Smooth muscle cell (in vitro differentiated cells): ENCODE measurements around the gene AIDA. TPM values are rescaled to one million over a fixed set of nuclear protein-coding genes. Genes with fewer than 3 reads are reported as not detected.

Source experiments
- DNase-seq: peaks from one replicate; lab custom pipeline; 2025; ENCODE audit not compliant: unreplicated experiment; lab: John Stamatoyannopoulos, UW
- H2AFZ ChIP-seq: fragments of 200-600 bp; sonication (generic); 2 replicates; pipeline ENCODE4 v1.6.0; 2016; ENCODE audit warnings: antibody characterized with exemption, low read depth, mild to moderate bottlenecking
- H3F3A ChIP-seq: fragments of 200-600 bp; sonication (generic); 2 replicates; pipeline ENCODE4 v1.6.0; 2017; ENCODE audit warnings: antibody characterized with exemption, low read depth
- H3K27ac ChIP-seq: fragments of 200-600 bp; sonication (generic); 2 replicates; pipeline ENCODE4 v1.5.1; 2016; ENCODE audit warnings: low read depth, mild to moderate bottlenecking
- H3K27me3 ChIP-seq: fragments of 200-600 bp; sonication (generic); 2 replicates; pipeline ENCODE4 v1.6.1; 2016; ENCODE audit warnings: low read depth, mild to moderate bottlenecking
- H3K36me3 ChIP-seq: fragments of 200-600 bp; sonication (generic); 2 replicates; pipeline ENCODE4 v1.5.1; 2016; ENCODE audit warnings: low read depth
- H3K4me1 ChIP-seq: fragments of 200-600 bp; sonication (generic); 2 replicates; pipeline ENCODE4 v1.5.1; 2016; ENCODE audit warnings: low read depth
- H3K4me2 ChIP-seq: fragments of 200-600 bp; sonication (generic); 2 replicates; pipeline ENCODE4 v1.6.0; 2016; ENCODE audit warnings: mild to moderate bottlenecking
- H3K4me3 ChIP-seq: fragments of 200-600 bp; sonication (generic); 2 replicates; pipeline ENCODE4 v1.5.1; 2016; ENCODE audit warnings: mild to moderate bottlenecking
- H3K79me2 ChIP-seq: fragments of 200-600 bp; sonication (generic); 2 replicates; pipeline ENCODE4 v1.6.0; 2016; ENCODE audit warnings: low read depth, mild to moderate bottlenecking
- H3K9ac ChIP-seq: fragments of 200-600 bp; sonication (generic); 2 replicates; pipeline ENCODE4 v1.6.0; 2016; ENCODE audit warnings: low read depth
- H3K9me3 ChIP-seq: fragments of 200-600 bp; sonication (generic); replicated peaks from 2 replicates; pipeline ENCODE4 v1.5.1; 2016; ENCODE audit warnings: low read depth
- H4K20me1 ChIP-seq: fragments of 200-600 bp; sonication (generic); 2 replicates; pipeline ENCODE4 v1.6.0; 2016; ENCODE audit warnings: low read depth
- CTCF ChIP-seq: fragments of 200-600 bp; sonication (generic); IDR thresholded peaks from 2 replicates; pipeline ENCODE4 v1.5.1; 2017; ENCODE audit warnings: borderline replicate concordance, mild to moderate bottlenecking, antibody characterized with exemption; ENCODE audit not compliant: insufficient read depth, poor library complexity, severe bottlenecking
- whole genome bisulfite sequencing: methylation state at CpG from one replicate; pipeline ENCODE4 v1.1.7; 2016; ENCODE audit warnings: low lambda C conversion rate; 5-methylcytosine and 5-hydroxymethylcytosine counted together
- polyA plus RNA-seq: library from polyadenylated mRNA; unstranded; fragments of >200 nt; fragmentation: Nextera tagmentation; extraction: Ambion mirVana; gene quantifications from 2 replicates; pipeline ENCODE4 v1.2.1, GENCODE V29; 2016
- total RNA-seq: library from RNA; depleted of rRNA; stranded (reverse); fragments of >200 nt; gene quantifications from 2 replicates; pipeline ENCODE4 v1.2.3, GENCODE V29; 2014

Gene AIDA
- total and polyA plus RNA-seq, 2 experiments from 2014 or later = 40.6 to 50.9 TPM

- H4K20me1 ChIP-seq = no peaks in the 10 kb centered on the region
- no peak for DNase-seq
- no peak overlapping the region for H3K27ac ChIP-seq
- no peak for TF ChIP-seq CTCF
- no peak overlapping the region for H3K9ac ChIP-seq
- no peaks in the 10 kb centered on the region for H3K9me3 ChIP-seq
- no peaks in the 10 kb centered on the region for H3K27me3 ChIP-seq
- 100% methylated on average over 2 of the region's 3 CpGs for WGBS
- H3K4me1 ChIP-seq = peaks cover 7% of the 10 kb centered on the region
- H3K4me2 ChIP-seq = no peak overlapping the region
- no peaks in the 10 kb centered on the region for H3F3A ChIP-seq
- no peak overlapping the region for H3K4me3 ChIP-seq
- no peak overlapping the region for H2AFZ ChIP-seq
- no peaks in the 10 kb centered on the region for H3K79me2 ChIP-seq
- H3K36me3 ChIP-seq = peaks cover 50% of the 10 kb centered on the region
Observed at GRCh38 chr1:222732216-222733159, 20.2 kb upstream of the AIDA start.

GRCh38 chr1:222730866-222731265 lies 18.6 kb upstream of the AIDA start:
- 94% methylated on average over 1 of the region's 1 CpG for WGBS
- no peak for TF ChIP-seq CTCF
- no peaks in the 10 kb centered on the region for H4K20me1 ChIP-seq
- H3K79me2 ChIP-seq = no peaks in the 10 kb centered on the region
- no peak overlapping the region for H3K4me2 ChIP-seq
- H3K36me3 ChIP-seq = peaks cover 58% of the 10 kb centered on the region
- no peak overlapping the region for H3K27ac ChIP-seq
- H3K9ac ChIP-seq = no peak overlapping the region
- no peak for DNase-seq
- peaks cover 1% of the 10 kb centered on the region for H3K4me1 ChIP-seq
- no peak overlapping the region for H3K4me3 ChIP-seq
- no peak overlapping the region for H2AFZ ChIP-seq
- no peaks in the 10 kb centered on the region for H3K27me3 ChIP-seq
- H3F3A ChIP-seq = no peaks in the 10 kb centered on the region
- H3K9me3 ChIP-seq = no peaks in the 10 kb centered on the region

- Histone ChIP-seq H3K4me3 (no peak overlapping the region), H3K27ac (no peak overlapping the region), H3K4me1 (no peaks in the 10 kb centered on the region), H4K20me1 (no peaks in the 10 kb centered on the region), H3K9ac (no peak overlapping the region), H3F3A (no peaks in the 10 kb centered on the region), H3K9me3 (no peaks in the 10 kb centered on the region), H3K27me3 (no peaks in the 10 kb centered on the region), H2AFZ (no peak overlapping the region), H3K36me3 (peaks cover 64% of the 10 kb centered on the region), H3K4me2 (no peak overlapping the region), H3K79me2 (no peaks in the 10 kb centered on the region)
- DNase-seq = no peak
- no peak for TF ChIP-seq CTCF
- 90% methylated on average over 1 of the region's 1 CpG for WGBS
Observed at GRCh38 chr1:222728746-222729145, 16.5 kb upstream of the AIDA start.
